ENCODE results near the gene CD300LD.

Gene CD300LD

GRCh38 chr17:74550602-74551001 is 41.5 kb downstream of the CD300LD start:
- no peak for DNase-seq (ENCODE audit: low read depth, low spot score)
- H3K4me3 ChIP-seq (ENCODE audit: low read length), result no peak overlapping the region

- DNase-seq (ENCODE audit: low read depth, low spot score), result no peak
- no peak overlapping the region for H3K4me3 ChIP-seq (ENCODE audit: low read length)
Observed at GRCh38 chr17:74549343-74549742, 42.7 kb downstream of the CD300LD start.

- no peak overlapping the region for H3K4me3 ChIP-seq (ENCODE audit: low read length)
- peak; percentile 41 for DNase-seq (ENCODE audit: low read depth, low spot score)
Observed at GRCh38 chr17:74547736-74548135, 44.3 kb downstream of the CD300LD start.

- no peak overlapping the region for H3K4me3 ChIP-seq (ENCODE audit: low read length)
- DNase-seq (ENCODE audit: low read depth, low spot score), result no peak
Observed at GRCh38 chr17:74547264-74547663, 44.8 kb downstream of the CD300LD start.

GRCh38 chr17:74546586-74546985 is 45.5 kb downstream of the CD300LD start:
- DNase-seq (ENCODE audit: low read depth, low spot score), result no peak
- H3K4me3 ChIP-seq (ENCODE audit: low read length), result no peak overlapping the region

- no peak for DNase-seq (ENCODE audit: low read depth, low spot score)
- no peak within 1 kb of the TSS for H3K4me3 ChIP-seq (ENCODE audit: low read length)
Observed at GRCh38 chr17:74545843-74546230, 46.2 kb downstream of the CD300LD start, which contains the start of gene CD300C. Gene CD300C (minus strand): TSS chr17:74546115. CDS start chr17:74545782, 333 bp downstream.

GRCh38 chr17:74544991-74545842 is 46.9 kb downstream of the CD300LD start:
- DNase-seq (ENCODE audit: low read depth, low spot score), result no peak
- H3K4me3 ChIP-seq (ENCODE audit: low read length), result no peak overlapping the region

GRCh38 chr17:74543891-74544760 is 48.0 kb downstream of the CD300LD start:
- DNase-seq (ENCODE audit: low read depth, low spot score), result no peak
- no peak overlapping the region for H3K4me3 ChIP-seq (ENCODE audit: low read length)

- DNase-seq (ENCODE audit: low read depth, low spot score), result no peak
Observed at GRCh38 chr17:74543406-74543805, 48.7 kb downstream of the CD300LD start.

GRCh38 chr17:74542727-74543383 is 49.2 kb downstream of the CD300LD start:
- no peak for DNase-seq (ENCODE audit: low read depth, low spot score)
- H3K4me3 ChIP-seq (ENCODE audit: low read length), result no peak overlapping the region

More at GRCh38 chr17:74543406-74543805, 48.7 kb downstream of the CD300LD start:
- H3K4me3 ChIP-seq (ENCODE audit: low read length), result no peak overlapping the region

GRCh38 chr17:74542166-74542565 is 49.9 kb downstream of the CD300LD start:
- no peak for DNase-seq (ENCODE audit: low read depth, low spot score)
- H3K4me3 ChIP-seq (ENCODE audit: low read length), result no peak overlapping the region

- DNase-seq (ENCODE audit: low read depth, low spot score), result no peak
Observed at GRCh38 chr17:74541176-74542111, 50.6 kb downstream of the CD300LD start.

GRCh38 chr17:74539281-74539820 is 52.7 kb downstream of the CD300LD start:
- DNase-seq (ENCODE audit: low read depth, low spot score), result no peak
- H3K4me3 ChIP-seq (ENCODE audit: low read length), result no peak overlapping the region

More at GRCh38 chr17:74541176-74542111, 50.6 kb downstream of the CD300LD start:
- no peak overlapping the region for H3K4me3 ChIP-seq (ENCODE audit: low read length)

GRCh38 chr17:74536890-74537289 is 55.2 kb downstream of the CD300LD start:
- no peak for DNase-seq (ENCODE audit: low read depth, low spot score)

GRCh38 chr17:74532115-74532514 is 60.0 kb downstream of the CD300LD start:
- peak; percentile 16 for DNase-seq (ENCODE audit: low read depth, low spot score)
- no peak overlapping the region for H3K4me3 ChIP-seq (ENCODE audit: low read length)

More at GRCh38 chr17:74536890-74537289, 55.2 kb downstream of the CD300LD start:
- no peak overlapping the region for H3K4me3 ChIP-seq (ENCODE audit: low read length)

- no peak for DNase-seq (ENCODE audit: low read depth, low spot score)
- no peak within 1 kb of the TSS for H3K4me3 ChIP-seq (ENCODE audit: low read length)
Observed at GRCh38 chr17:74531231-74531761, 60.8 kb downstream of the CD300LD start, which contains the start of gene CD300LB. Gene CD300LB (minus strand): TSS chr17:74531475. CDS start chr17:74531350, 125 bp downstream.

- no peak for DNase-seq (ENCODE audit: low read depth, low spot score)
Observed at GRCh38 chr17:74530831-74531150, 61.3 kb downstream of the CD300LD start.

More at GRCh38 chr17:74530831-74531150, 61.3 kb downstream of the CD300LD start:
- H3K4me3 ChIP-seq (ENCODE audit: low read length), result no peak overlapping the region
